Heart left ventricle (tissue), 16 donors: ENCODE results near the gene BNC2. TPM values are rescaled to one million over a fixed set of nuclear protein-coding genes. Genes with fewer than 3 reads are reported as not detected.

ENCODE experiments used
- ATAC-seq, 4 donors: fragments of 200-7000 bp; cut with Tn5 transposase; one replicate each; pipeline ENCODE4 v1.9.1; 2020 to 2022; ENCODE audit warnings: moderate library complexity in 4 of 4, mild to moderate bottlenecking in 3 of 4, moderate number of reproducible peaks in 1 of 4
- DNase-seq, 5 donors: peaks; one replicate each; pipeline ENCODE4 v3.0.0-alpha.2; 2020
- H3K27ac ChIP-seq, 12 donors: fragments of 200-600 bp; sonication (generic) in 4 of 12; one replicate each; pipeline versions ENCODE4 v1.5.0 to v1.8.0; 2016 to 2022; ENCODE audit warnings: mild to moderate bottlenecking in 2 of 12
- H3K27me3 ChIP-seq, 9 donors: fragments of 200-600 bp; sonication (generic) in 2 of 9; one replicate each; pipeline versions ENCODE4 v1.5.1 to v1.8.0; 2016 to 2022; ENCODE audit warnings: mild to moderate bottlenecking in 3 of 9
- H3K36me3 ChIP-seq, 9 donors: fragments of 200-600 bp; sonication (generic) in 2 of 9; one replicate each; pipeline versions ENCODE4 v1.5.0 to v1.8.0; 2018 to 2022; ENCODE audit warnings: mild to moderate bottlenecking in 2 of 9
- H3K4me1 ChIP-seq, 12 donors: fragments of 200-600 bp; sonication (generic) in 4 of 12; one replicate each; pipeline versions ENCODE4 v1.5.0 to v1.8.0; 2016 to 2022; ENCODE audit warnings: mild to moderate bottlenecking in 3 of 12
- H3K4me3 ChIP-seq, 12 donors: fragments of 200-600 bp; sonication (generic) in 4 of 12; one replicate each; pipeline versions ENCODE4 v1.5.0 to v1.8.0; 2017 to 2022; ENCODE audit warnings: mild to moderate bottlenecking in 9 of 12, moderate library complexity in 4 of 12
- H3K9me3 ChIP-seq, 12 donors: fragments of 200-600 bp; sonication (generic) in 4 of 12; one replicate each; pipeline versions ENCODE4 v1.5.0 to v1.8.0; 2016 to 2022; ENCODE audit warnings: mild to moderate bottlenecking in 1 of 12
- POLR2A ChIP-seq, 2 donors: fragments of 450-650 bp; IDR thresholded peaks; one replicate each; pipeline ENCODE4 v1.6.1; 2017; ENCODE audit warnings: antibody characterized with exemption in 2 of 2, mild to moderate bottlenecking in 2 of 2, moderate library complexity in 2 of 2
- WGBS, 4 donors: extraction: QIAGEN DNeasy Blood & Tissue Kit in 2 of 4; methylation state at CpG; one replicate each; pipeline versions ENCODE4 v1.1.5 to v1.1.7; 2013 to 2018; 5-methylcytosine and 5-hydroxymethylcytosine counted together
- intact Hi-C, 10 donors: fragments of 100-400 bp; cut with DNase I; formaldehyde crosslinking; loops; one replicate each; pipeline versions ENCODE4 v1.11.1 to v1.14.2; 2022
- polyA plus RNA-seq, 2 donors: library from polyadenylated mRNA; stranded (reverse); fragments of 200-250 nt; gene quantifications; one replicate each; pipeline ENCODE4 v1.2.3, GENCODE V29; 2013
- total RNA-seq, 9 donors: library from RNA; depleted of rRNA in 2 of 9; stranded (reverse); fragments of >200 nt in 2 of 9; fragmentation: NEBNext Ultra II Directional in 3 of 9; extraction: Animal tissue kit (Norgen Biotek cat#: 25700) in 3 of 9; gene quantifications; one replicate each; pipeline versions ENCODE4 v1.1.0 to v1.2.4, GENCODE V29; 2016 to 2023
- TF ChIP-seq, protein P1 (sequence below), 12 donors: fragments of 200-600 bp; sonication (generic) in 4 of 12; IDR thresholded peaks; one replicate each; pipeline versions ENCODE4 v1.5.0 to v1.8.0; 2018 to 2022; ENCODE audit warnings: antibody characterized with exemption in 12 of 12, mild to moderate bottlenecking in 5 of 12
- donor health status: ischemic (EF 13 %, LVEDD 7.1; RV severe dilation, severe dysfunction).
- donor health status: healthy with polysubstance abuse.
- donor health status: DM: no; HTN: yes; CAD: no.
- donor health status: DM: no; HTN: no; CAD: no.
- donor health status: ischemic (EF 25% LVEDD 6.9; RV normal size, moderate dysfunction).
- donor health status: ischemic (EF 25% LVEDD 5.7; RV mildly dilated, moderate dysfunction).
- donor health status: healthy.
- donor health status: DM: yes; HTN: yes; CAD: no.
- donor health status: ischemic (EF 35%, LVEDD 5.7; RV mildly dilated, moderate dysfunction).
- donor health status: nonischemic (EF 11% LVEDD 7.7; RV severe dilation, severe dysfunction).
- donor health status: DM: yes; HTN: yes; CAD: no.
- donor health status: PGD.
- donor health status: ischemic (EF 29% LVEDD 5.4; RV normal size, mild dysfunction).
- donor health status: nonischemic (EF 23%, LVEDD 6.1; RV moderate dilation, normal function).

Gene BNC2
- total and polyA plus RNA-seq, 11 donors: 0.38 to 27.1 (median 3.8) TPM

DNA sequence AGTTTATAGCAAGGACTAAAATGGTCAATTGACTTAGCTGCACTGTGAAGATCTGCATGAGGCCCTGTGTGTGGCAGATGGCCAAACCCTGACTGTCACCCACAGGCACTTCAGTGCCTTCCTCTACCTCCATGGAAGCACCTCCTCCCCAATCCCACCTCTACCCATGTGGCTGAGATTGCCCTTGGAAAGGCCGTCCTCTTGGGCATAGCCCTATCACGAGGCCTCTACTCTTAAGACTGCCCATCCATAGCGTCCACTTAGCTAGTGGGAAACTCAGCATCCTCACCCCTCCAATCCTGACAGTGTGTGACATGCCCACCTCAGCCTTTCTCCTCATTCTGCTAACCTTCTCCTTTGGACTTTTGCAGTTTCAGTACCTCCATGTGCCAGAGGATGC, 510.2 kb downstream of the BNC2 start:
- Histone ChIP-seq H3K9me3 (peaks cover 0 to 6% (median 0%) of the 10 kb centered on the region in 12 donors), H3K27me3 (no peaks in the 10 kb centered on the region), H3K27ac (no peak overlapping the region), H3K36me3 (no peaks in the 10 kb centered on the region), H3K4me3 (no peak overlapping the region), H3K4me1 (peaks cover 0 to 21% (median 2%) of the 10 kb centered on the region in 12 donors)
- no peak for TF ChIP-seq POLR2A (IDR thresholded peaks at IDR 0.05)
- TF ChIP-seq, protein P1, sequence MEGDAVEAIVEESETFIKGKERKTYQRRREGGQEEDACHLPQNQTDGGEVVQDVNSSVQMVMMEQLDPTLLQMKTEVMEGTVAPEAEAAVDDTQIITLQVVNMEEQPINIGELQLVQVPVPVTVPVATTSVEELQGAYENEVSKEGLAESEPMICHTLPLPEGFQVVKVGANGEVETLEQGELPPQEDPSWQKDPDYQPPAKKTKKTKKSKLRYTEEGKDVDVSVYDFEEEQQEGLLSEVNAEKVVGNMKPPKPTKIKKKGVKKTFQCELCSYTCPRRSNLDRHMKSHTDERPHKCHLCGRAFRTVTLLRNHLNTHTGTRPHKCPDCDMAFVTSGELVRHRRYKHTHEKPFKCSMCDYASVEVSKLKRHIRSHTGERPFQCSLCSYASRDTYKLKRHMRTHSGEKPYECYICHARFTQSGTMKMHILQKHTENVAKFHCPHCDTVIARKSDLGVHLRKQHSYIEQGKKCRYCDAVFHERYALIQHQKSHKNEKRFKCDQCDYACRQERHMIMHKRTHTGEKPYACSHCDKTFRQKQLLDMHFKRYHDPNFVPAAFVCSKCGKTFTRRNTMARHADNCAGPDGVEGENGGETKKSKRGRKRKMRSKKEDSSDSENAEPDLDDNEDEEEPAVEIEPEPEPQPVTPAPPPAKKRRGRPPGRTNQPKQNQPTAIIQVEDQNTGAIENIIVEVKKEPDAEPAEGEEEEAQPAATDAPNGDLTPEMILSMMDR (IDR thresholded peaks at IDR 0.05): no peak
- DNase-seq (no peak), ATAC-seq (no peak)
- intact Hi-C loops: loop anchor here in 1 of 10 donors (10.0 kb wide), 1 partner anchor 345 kb away; no protein-coding TSS in a partner anchor
- WGBS, 4 donors: 91 to 94% (median 94%) methylated on average over 3 of the region's 3 CpGs
